HEK293 (cell line): ENCODE data around the gene C2orf74.

Experiments
- YY1 ChIP-seq: fragments of 450-650 bp; formaldehyde crosslinking; IDR thresholded peaks from 2 replicates; pipeline ENCODE4 v1.5.1; 2018; ENCODE audit warnings: missing biosample characterization, missing genetic modification characterization
- ZBTB1 ChIP-seq: fragments of 450-650 bp; formaldehyde crosslinking; IDR thresholded peaks from 2 replicates; pipeline ENCODE4 v1.5.1; 2016; ENCODE audit warnings: missing biosample characterization, missing genetic modification characterization
- ZNF37A ChIP-seq: fragments of 450-650 bp; IDR thresholded peaks from 2 replicates; pipeline ENCODE4 v1.5.1; 2018; ENCODE audit warnings: missing biosample characterization, missing genetic modification characterization
- TF ChIP-seq, protein P1 (sequence below): fragments of 450-650 bp; formaldehyde crosslinking; IDR thresholded peaks from 2 replicates; pipeline ENCODE4 v1.5.1; 2016; ENCODE audit warnings: missing biosample characterization, missing genetic modification characterization

DNA sequence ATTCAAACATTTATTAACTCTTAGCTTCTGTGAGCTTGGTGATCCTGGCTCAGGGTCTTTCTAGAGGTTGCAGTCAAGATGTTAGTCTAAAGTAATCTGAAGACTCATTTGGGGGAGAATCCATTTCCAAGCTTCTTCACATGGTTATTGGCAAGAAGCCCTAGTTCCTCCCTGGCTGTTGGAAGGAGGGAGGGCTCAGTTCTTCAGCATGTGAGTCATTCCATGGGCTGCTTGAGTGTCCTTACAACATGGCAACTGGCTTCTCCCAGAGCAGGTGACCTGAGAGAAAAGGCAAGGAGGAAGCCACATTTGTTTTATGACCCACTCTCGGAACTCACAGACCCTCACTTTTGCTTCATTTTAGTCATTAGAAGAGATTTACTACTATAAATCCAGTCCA is 10.6 kb upstream of the C2orf74 start:
- TF ChIP-seq ZBTB1 (tag by site-specific recombination) (no peak), YY1 (no peak), ZNF37A (tag by site-specific recombination) (no peak)
- TF ChIP-seq, protein P1, sequence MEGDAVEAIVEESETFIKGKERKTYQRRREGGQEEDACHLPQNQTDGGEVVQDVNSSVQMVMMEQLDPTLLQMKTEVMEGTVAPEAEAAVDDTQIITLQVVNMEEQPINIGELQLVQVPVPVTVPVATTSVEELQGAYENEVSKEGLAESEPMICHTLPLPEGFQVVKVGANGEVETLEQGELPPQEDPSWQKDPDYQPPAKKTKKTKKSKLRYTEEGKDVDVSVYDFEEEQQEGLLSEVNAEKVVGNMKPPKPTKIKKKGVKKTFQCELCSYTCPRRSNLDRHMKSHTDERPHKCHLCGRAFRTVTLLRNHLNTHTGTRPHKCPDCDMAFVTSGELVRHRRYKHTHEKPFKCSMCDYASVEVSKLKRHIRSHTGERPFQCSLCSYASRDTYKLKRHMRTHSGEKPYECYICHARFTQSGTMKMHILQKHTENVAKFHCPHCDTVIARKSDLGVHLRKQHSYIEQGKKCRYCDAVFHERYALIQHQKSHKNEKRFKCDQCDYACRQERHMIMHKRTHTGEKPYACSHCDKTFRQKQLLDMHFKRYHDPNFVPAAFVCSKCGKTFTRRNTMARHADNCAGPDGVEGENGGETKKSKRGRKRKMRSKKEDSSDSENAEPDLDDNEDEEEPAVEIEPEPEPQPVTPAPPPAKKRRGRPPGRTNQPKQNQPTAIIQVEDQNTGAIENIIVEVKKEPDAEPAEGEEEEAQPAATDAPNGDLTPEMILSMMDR (tag by site-specific recombination): no peak
